ENCODE data around the gene NFIC. TPM values are rescaled to one million over a fixed set of nuclear protein-coding genes. Genes with fewer than 3 reads are reported as not detected.
"Not testable (repeated sequence)": the region's sequence is repeated elsewhere in the genome, so short reads cannot be mapped to it uniquely, and the experiment has no call there.

Gene NFIC
- total RNA-seq, 4 donors from 2014 or later: 55.7 to 84.5 (median 65.5) TPM

DNA sequence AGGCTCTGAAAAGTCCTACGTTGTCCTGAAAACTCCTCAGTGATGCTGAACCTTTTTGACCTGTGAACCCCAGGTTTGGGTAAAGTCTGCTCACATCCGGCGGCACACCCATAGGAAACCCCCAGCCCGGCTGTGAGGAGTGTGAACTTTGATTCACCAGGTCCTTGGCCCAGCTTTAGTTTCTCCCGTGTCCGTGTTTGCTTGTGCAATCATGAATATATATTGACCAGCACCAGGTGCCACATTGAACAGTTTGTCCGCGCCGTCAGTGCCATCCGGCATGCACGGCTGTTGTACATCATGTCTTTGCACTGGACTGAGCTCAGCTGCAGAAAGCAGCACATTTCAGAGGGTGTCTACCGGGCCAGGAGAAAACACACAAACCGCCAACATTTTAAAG lies 45.3 kb downstream of the NFIC start:
- DNase-seq (ENCODE audit: low spot score) (no peak), ATAC-seq (ENCODE audit: low FRiP score) (no peak)
- TF ChIP-seq, protein P1, sequence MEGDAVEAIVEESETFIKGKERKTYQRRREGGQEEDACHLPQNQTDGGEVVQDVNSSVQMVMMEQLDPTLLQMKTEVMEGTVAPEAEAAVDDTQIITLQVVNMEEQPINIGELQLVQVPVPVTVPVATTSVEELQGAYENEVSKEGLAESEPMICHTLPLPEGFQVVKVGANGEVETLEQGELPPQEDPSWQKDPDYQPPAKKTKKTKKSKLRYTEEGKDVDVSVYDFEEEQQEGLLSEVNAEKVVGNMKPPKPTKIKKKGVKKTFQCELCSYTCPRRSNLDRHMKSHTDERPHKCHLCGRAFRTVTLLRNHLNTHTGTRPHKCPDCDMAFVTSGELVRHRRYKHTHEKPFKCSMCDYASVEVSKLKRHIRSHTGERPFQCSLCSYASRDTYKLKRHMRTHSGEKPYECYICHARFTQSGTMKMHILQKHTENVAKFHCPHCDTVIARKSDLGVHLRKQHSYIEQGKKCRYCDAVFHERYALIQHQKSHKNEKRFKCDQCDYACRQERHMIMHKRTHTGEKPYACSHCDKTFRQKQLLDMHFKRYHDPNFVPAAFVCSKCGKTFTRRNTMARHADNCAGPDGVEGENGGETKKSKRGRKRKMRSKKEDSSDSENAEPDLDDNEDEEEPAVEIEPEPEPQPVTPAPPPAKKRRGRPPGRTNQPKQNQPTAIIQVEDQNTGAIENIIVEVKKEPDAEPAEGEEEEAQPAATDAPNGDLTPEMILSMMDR (IDR thresholded peaks at IDR 0.05): no peak

- TF ChIP-seq, protein P1 (IDR thresholded peaks at IDR 0.05): no peak
- no peak for DNase-seq (ENCODE audit: low spot score)
- no peak for ATAC-seq (ENCODE audit: low FRiP score)
Observed at GRCh38 chr19:3412066-3412465, 45.7 kb downstream of the NFIC start.

DNA sequence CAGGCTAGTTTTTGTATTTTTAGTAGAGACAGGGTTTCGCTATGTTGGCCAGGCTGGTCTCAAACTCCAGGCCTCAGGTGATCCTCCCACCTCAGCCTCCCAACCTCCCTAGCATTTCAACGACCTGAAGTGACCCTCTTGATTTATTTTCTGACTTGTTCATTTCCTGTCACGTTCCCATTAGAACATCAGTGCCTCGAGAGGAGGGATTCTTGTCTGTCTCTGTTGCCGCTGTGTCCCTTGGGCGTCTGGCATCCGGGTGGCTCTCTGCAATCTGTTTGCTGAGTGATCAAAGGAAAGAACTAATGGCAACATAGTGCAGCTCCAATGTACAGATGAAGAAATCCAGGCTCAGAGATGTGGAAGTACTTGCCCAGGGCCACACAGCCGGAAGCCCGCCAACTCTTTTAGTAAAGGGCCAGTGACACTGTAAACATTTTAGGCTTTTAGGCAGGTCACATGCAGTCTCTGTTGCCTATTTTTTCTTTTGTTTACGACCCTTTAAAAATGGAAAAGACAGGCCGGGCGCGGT lies 47.5 kb downstream of the NFIC start:
- DNase-seq (ENCODE audit: low spot score) (no peak), ATAC-seq (ENCODE audit: low FRiP score) (no peak)
- TF ChIP-seq, protein P1 (IDR thresholded peaks at IDR 0.05): no peak

GRCh38 chr19:3415695-3416094 lies 49.3 kb downstream of the NFIC start:
- ATAC-seq (ENCODE audit: low FRiP score) (no peak), DNase-seq (ENCODE audit: low spot score) (no peak)
- TF ChIP-seq, protein P1 (IDR thresholded peaks at IDR 0.05): no peak

- ATAC-seq (ENCODE audit: low FRiP score) (no peak), DNase-seq (ENCODE audit: low spot score) (no peak)
Observed at GRCh38 chr19:3420244-3420755, 53.9 kb downstream of the NFIC start.

GRCh38 chr19:3420909-3421619 lies 54.7 kb downstream of the NFIC start:
- DNase-seq (ENCODE audit: low spot score) (no peak), ATAC-seq (ENCODE audit: low FRiP score) (no peak)
- TF ChIP-seq, protein P1 (IDR thresholded peaks at IDR 0.05): no peak

More at GRCh38 chr19:3420244-3420755, 53.9 kb downstream of the NFIC start:
- TF ChIP-seq, protein P1 (IDR thresholded peaks at IDR 0.05): no peak

DNA sequence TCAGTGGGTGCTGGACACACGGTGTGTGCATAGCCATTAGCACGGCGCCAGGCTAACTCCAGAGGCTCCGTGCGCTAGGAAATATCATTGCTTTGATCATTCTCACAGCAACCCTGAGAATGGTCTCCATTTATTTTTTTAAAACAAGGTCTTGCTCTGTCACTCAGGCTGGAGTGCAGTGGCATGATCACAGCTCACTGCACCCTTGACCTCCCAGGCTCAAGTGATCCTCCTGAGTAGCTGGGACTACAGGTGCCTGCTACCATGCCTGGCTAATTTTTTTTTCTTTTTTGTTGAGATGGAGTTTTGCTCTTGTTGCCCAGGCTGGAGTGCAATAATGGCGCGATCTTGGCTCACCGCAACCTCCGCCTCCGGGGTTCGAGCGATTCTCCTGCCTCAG lies 55.3 kb downstream of the NFIC start:
- not testable (repeated sequence) for DNase-seq (ENCODE audit: low spot score); ATAC-seq (ENCODE audit: low FRiP score)
